BLaER1 treated with 17β-estradiol and CSF1 and Interleukin-3, amounts not matched to agents 10 nM and 100 nM (cell line): ENCODE measurements around the gene LGALS1.
A peak's percentile ranks its signal among the peaks of the same experiment; 100 is the strongest.

ENCODE experiments used
- H3K27ac ChIP-seq, 11 experiments: shearing (Covaris generic); formaldehyde crosslinking; 2 replicates each; pipeline ENCODE4 v1.8.1; 2022
- H3K27me3 ChIP-seq, 11 experiments: shearing (Covaris generic); formaldehyde crosslinking; 2 replicates each; pipeline ENCODE4 v1.8.1; 2022
- H3K36me3 ChIP-seq, 11 experiments: shearing (Covaris generic); formaldehyde crosslinking; 2 replicates each; pipeline ENCODE4 v1.8.1; 2022
- H3K4me1 ChIP-seq, 10 experiments: shearing (Covaris generic); formaldehyde crosslinking; 2 replicates each; pipeline ENCODE4 v1.8.1; 2022
- H3K4me2 ChIP-seq, 11 experiments: shearing (Covaris generic); formaldehyde crosslinking; 2 replicates each; pipeline ENCODE4 v1.8.1; 2022
- H3K4me3 ChIP-seq, 10 experiments: shearing (Covaris generic); formaldehyde crosslinking; 2 replicates each; pipeline ENCODE4 v1.8.1; 2022
- H3K9ac ChIP-seq, 11 experiments: shearing (Covaris generic); formaldehyde crosslinking; 2 replicates each; pipeline ENCODE4 v1.8.1; 2022
- H3K9me3 ChIP-seq, 11 experiments: shearing (Covaris generic); formaldehyde crosslinking; replicated peaks in 1 of 11; 2 replicates each; pipeline ENCODE4 v1.8.1; 2022
- H4K20me1 ChIP-seq, 11 experiments: shearing (Covaris generic); formaldehyde crosslinking; 2 replicates each; pipeline ENCODE4 v1.8.1; 2022
- Cebpa-rat ChIP-seq, 11 experiments: shearing (Covaris generic); IDR thresholded peaks; 2 replicates each; pipeline ENCODE4 v1.8.1; 2022

Gene LGALS1

DNA sequence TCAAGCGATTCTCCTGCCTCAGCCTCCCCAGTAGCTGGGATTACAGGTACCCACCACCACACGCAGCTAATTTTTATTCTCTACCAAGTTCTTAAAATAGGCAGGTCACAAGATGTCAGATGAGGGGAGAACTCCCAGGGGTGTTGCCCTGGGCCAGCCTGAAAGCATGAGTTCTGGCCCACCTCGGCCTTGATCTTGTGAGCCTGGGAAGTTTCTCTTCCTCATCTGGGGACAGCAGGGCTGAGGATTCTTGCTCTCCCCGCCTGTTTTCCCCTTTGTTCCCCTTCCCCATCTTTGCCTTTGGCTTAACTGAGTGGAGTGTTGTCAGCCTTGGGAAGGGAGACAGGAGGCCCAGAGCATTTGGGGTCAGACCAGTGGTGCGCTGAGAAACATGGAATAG, 13.4 kb upstream of the LGALS1 start:
- no peaks in the 10 kb centered on the region for H3K27me3 ChIP-seq
- H3K4me1 ChIP-seq: peaks cover 54 to 64% (median 58%) of the 10 kb centered on the region in 10 experiments
- peaks cover 4 to 82% (median 73%) of the 10 kb centered on the region in 11 experiments; a peak in 21 of 22 replicates for H4K20me1 ChIP-seq
- H3K9ac ChIP-seq: peak overlapping the region in 10 of 11 experiments; percentile 80 to 95 (median 91); a peak in 18 of 22 replicates
- H3K4me2 ChIP-seq: peak overlapping the region; percentile 91 to 100 (median 98)
- H3K36me3 ChIP-seq: peaks cover 20 to 41% (median 29%) of the 10 kb centered on the region in 11 experiments
- no peaks in the 10 kb centered on the region for H3K9me3 ChIP-seq
- TF ChIP-seq Cebpa-rat (IDR thresholded peaks at IDR 0.05): no peak
- peak overlapping the region in 10 of 11 experiments; percentile 17 to 60 (median 53); a peak in 18 of 22 replicates for H3K27ac ChIP-seq
- H3K4me3 ChIP-seq: peak overlapping the region in 3 of 10 experiments; percentile 2 to 34 (median 15); a peak in 2 of 20 replicates

DNA sequence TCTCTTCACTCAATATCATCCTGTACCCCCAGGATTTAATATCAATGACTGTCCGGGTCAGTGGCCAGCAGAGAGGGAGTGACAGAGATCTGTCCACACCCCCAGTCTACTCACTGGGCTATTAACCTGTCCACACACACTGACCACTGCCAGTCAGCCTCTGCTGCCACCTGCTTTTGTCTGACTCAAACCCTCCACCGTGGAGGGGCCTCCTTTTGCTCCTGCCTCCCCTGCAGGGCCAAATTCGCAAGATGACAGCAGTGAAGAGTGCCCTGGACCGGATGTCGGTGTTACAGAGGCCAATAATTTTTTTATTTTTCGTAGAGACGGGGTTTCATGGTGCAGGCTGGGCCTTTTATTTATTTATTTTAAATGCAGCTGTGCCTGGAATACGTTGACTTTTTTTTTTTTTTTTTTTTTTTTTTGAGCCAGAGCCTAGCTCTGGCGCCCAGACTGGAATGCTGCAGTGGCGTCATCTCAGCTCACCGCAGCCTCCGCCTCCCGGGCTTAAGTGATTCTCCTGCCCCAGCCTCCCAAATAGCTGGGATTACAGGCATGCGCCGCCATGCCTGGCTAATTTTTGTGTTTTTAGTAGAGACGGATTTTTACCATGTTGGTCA, 11.8 kb upstream of the LGALS1 start:
- Histone ChIP-seq H3K27ac (peak overlapping the region in 5 of 11 experiments; percentile 7 to 43 (median 14); a peak in 7 of 22 replicates), H3K9ac (peak overlapping the region in 7 of 11 experiments; percentile 6 to 50 (median 31); a peak in 4 of 22 replicates), H3K9me3 (no peaks in the 10 kb centered on the region), H3K4me1 (peaks cover 47 to 58% (median 50%) of the 10 kb centered on the region in 10 experiments), H3K36me3 (peaks cover 27 to 57% (median 41%) of the 10 kb centered on the region in 11 experiments), H3K4me2 (peak overlapping the region; percentile 47 to 100 (median 98)), H4K20me1 (peaks cover 4 to 90% (median 73%) of the 10 kb centered on the region in 11 experiments; a peak in 21 of 22 replicates), H3K27me3 (no peaks in the 10 kb centered on the region), H3K4me3 (no peak overlapping the region)
- no peak for TF ChIP-seq Cebpa-rat (IDR thresholded peaks at IDR 0.05)

DNA sequence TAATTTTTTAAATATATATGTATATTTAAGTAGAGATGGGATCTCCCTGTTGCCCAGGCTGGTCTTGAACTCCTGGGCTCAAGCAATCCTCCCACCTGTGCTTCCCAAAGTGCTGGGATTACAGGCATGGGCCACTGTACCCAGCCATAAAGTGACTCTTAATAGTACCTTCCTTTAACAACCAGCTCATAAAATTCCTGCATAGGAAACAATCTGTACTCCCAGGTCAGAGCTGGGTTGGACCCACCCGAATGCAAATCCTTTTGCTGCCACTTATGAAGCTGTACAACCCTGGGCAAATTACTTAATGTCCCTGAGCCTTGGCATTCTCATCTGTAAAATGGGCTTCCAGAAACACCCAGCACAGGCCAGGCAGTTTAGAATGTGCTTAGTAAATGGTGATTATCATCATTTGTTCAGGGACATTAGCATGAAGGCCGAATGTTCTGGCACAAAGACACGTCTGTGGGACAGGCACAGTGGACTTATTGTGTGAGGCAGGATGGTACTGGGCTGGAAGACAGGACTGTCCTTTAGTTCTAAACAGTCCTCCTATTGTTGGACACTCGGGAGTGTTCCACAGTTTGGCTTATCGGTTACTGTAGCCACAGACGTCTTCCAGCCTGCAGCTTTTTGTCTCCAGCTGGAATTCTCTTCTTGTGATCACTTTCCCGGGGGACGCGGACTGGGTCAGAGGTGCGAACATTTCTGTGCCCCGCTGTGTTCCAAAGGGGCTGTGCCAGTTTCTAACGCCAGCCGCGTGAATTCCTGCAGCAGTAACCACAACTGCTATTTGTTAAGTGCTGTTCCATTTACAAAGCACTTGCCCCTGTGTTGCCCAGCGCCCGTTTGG, 11.0 kb upstream of the LGALS1 start:
- H3K4me2 ChIP-seq: peak overlapping the region in 1 of 11 experiments; percentile 100; a peak in 1 of 22 replicates
- H3K4me3 ChIP-seq: no peak overlapping the region
- H3K4me1 ChIP-seq: peaks cover 45 to 54% (median 48%) of the 10 kb centered on the region in 10 experiments
- peaks cover 27 to 61% (median 45%) of the 10 kb centered on the region in 11 experiments for H3K36me3 ChIP-seq
- no peaks in the 10 kb centered on the region for H3K9me3 ChIP-seq
- peaks cover 4 to 84% (median 67%) of the 10 kb centered on the region in 11 experiments; a peak in 21 of 22 replicates for H4K20me1 ChIP-seq
- H3K9ac ChIP-seq: peak overlapping the region in 1 of 11 experiments; percentile 6; a peak in 3 of 22 replicates
- no peaks in the 10 kb centered on the region for H3K27me3 ChIP-seq
- no peak for TF ChIP-seq Cebpa-rat (IDR thresholded peaks at IDR 0.05)
- H3K27ac ChIP-seq: 0 out of 22 replicates have a peak overlapping the region, but pooled peaks of 1 of the 11 experiments have one; percentile 4

DNA sequence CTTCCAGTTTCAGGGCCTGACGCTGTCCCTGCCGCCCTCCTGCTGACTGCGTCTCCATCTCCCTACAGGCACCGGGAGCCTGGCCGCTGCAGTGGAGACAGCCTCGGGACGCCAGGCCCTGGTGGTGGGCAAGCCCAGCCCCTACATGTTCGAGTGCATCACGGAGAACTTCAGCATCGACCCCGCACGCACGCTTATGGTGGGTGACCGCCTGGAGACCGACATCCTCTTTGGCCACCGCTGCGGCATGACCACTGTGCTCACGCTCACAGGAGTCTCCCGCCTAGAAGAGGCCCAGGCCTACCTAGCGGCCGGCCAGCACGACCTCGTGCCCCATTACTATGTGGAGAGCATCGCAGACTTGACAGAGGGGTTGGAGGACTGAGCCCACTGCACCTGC, 9.9 kb upstream of the LGALS1 start:
- H3K4me1 ChIP-seq: peaks cover 34 to 45% (median 40%) of the 10 kb centered on the region in 10 experiments
- H4K20me1 ChIP-seq: peaks cover 0 to 74% (median 57%) of the 10 kb centered on the region in 11 experiments; a peak in 21 of 22 replicates
- no peak overlapping the region for H3K4me3 ChIP-seq
- no peaks in the 10 kb centered on the region for H3K9me3 ChIP-seq
- H3K4me2 ChIP-seq: no peak overlapping the region
- H3K36me3 ChIP-seq: peaks cover 27 to 66% (median 46%) of the 10 kb centered on the region in 11 experiments
- TF ChIP-seq Cebpa-rat (IDR thresholded peaks at IDR 0.05): no peak
- no peak overlapping the region; a peak in 2 of 22 replicates for H3K9ac ChIP-seq
- 0 out of 22 replicates have a peak overlapping the region, but pooled peaks of 1 of the 11 experiments have one; percentile 9 for H3K27ac ChIP-seq
- H3K27me3 ChIP-seq: no peaks in the 10 kb centered on the region

DNA sequence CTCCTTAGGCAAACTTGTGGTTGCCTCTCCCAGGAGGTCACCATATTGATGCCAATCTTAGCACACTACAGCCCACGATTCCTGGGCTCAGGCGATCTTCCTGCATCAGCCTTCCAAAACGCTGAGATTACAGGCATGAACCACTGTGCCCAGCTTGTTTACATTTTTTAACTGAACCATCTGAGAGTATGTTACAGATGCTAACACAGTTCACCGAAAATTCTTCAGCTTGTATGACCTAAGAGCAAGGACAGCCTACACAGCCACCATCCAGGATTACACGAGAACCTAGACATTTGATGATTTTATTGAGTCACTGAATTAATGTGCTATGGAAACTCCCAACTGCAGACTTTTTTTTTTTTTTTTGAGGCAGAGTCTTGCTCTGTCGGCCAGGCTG, 5.8 kb upstream of the LGALS1 start:
- no peak overlapping the region for H3K4me3 ChIP-seq
- H3K9me3 ChIP-seq: no peaks in the 10 kb centered on the region
- peaks cover 27 to 52% (median 36%) of the 10 kb centered on the region in 11 experiments for H3K36me3 ChIP-seq
- H3K27ac ChIP-seq: no peak overlapping the region
- H3K27me3 ChIP-seq: no peaks in the 10 kb centered on the region
- H4K20me1 ChIP-seq: peaks cover 0 to 33% (median 21%) of the 10 kb centered on the region in 11 experiments; a peak in 17 of 22 replicates
- no peak overlapping the region for H3K9ac ChIP-seq
- H3K4me2 ChIP-seq: no peak overlapping the region
- H3K4me1 ChIP-seq: peaks cover 28 to 47% (median 40%) of the 10 kb centered on the region in 10 experiments
- TF ChIP-seq Cebpa-rat (IDR thresholded peaks at IDR 0.05): no peak

DNA sequence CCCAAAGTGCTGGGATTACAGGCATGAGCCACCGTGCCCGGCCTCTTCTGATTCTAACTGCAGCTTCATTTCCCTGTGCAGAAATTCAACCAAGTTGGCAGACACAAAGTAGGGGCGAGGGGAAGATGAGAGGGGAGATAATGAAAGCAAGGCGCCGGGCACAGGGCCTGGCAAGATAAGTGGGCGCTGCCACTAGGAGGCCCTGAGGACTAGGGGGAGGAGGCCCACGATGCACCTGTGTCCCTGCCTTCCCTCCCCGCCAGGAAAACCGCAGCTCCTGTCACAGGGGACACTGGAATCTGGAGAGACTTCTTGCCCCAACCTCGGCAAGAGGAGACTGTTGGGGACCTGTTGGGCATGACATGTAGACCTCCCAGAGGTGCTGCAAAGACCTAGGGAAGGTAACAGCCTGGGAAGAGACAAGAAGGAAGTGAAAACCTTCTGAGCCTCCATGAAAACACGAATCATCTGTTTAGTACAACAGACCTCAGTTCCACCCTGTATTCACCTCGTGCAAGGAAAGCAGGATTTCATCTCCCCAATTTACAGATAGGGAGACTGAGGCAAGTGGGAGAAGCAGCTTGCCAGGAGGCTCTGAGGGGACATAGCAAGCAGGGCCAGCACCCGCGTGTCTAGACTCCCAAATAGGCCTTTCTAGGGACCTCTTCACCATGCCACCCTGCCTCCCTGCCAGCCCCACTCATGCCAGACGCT, 3.1 kb upstream of the LGALS1 start:
- no peak for TF ChIP-seq Cebpa-rat (IDR thresholded peaks at IDR 0.05)
- H4K20me1 ChIP-seq: peaks cover 0 to 15% (median 0%) of the 10 kb centered on the region in 11 experiments; a peak in 9 of 22 replicates
- no peak overlapping the region for H3K4me3 ChIP-seq
- H3K36me3 ChIP-seq: peaks cover 3 to 24% (median 8%) of the 10 kb centered on the region in 11 experiments; a peak in 19 of 22 replicates
- peak overlapping the region; percentile 59 to 97 (median 79) for H3K4me2 ChIP-seq
- H3K9ac ChIP-seq: peak overlapping the region in 6 of 11 experiments; percentile 7 to 63 (median 24); a peak in 9 of 22 replicates
- H3K9me3 ChIP-seq: no peaks in the 10 kb centered on the region
- no peaks in the 10 kb centered on the region for H3K27me3 ChIP-seq
- peak overlapping the region in 9 of 11 experiments; percentile 1 to 62 (median 35); a peak in 12 of 22 replicates for H3K27ac ChIP-seq
- H3K4me1 ChIP-seq: peaks cover 32 to 68% (median 62%) of the 10 kb centered on the region in 10 experiments

DNA sequence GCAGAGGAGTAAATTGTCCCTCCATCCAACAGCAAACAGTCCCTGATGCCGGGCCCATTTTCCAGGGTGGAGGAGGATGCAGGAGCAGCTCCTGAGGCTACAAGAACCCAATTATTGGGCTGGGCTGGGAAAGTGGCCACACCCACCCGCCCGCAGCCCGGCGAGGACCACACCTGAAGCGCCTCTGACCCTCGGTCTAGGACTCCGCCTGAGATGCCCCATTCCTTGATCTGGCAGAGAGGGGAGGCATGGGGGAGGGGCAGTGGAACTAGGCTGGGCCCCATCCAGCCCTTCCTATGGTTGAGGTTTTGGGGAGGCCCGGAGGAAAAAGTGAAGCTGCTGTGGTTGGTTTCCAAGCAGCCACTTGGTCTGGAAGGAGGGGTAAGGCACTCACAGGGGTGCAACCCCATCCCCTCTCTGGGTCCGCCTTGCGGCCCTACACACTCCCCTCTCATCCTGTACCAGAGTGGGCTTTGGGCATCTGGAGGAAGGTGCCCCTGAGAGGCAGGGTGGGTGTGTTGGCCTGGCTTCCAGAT, 2.4 kb upstream of the LGALS1 start:
- no peaks in the 10 kb centered on the region for H3K27me3 ChIP-seq
- no peaks in the 10 kb centered on the region for H3K9me3 ChIP-seq
- peak overlapping the region in 8 of 11 experiments; percentile 7 to 63 (median 24); a peak in 9 of 22 replicates for H3K9ac ChIP-seq
- H3K27ac ChIP-seq: peak overlapping the region in 9 of 11 experiments; percentile 1 to 62 (median 35); a peak in 13 of 22 replicates
- H3K4me2 ChIP-seq: peak overlapping the region; percentile 59 to 97 (median 79)
- H3K36me3 ChIP-seq: peaks cover under 1 to 18% (median 7%) of the 10 kb centered on the region in 11 experiments; a peak in 20 of 22 replicates
- TF ChIP-seq Cebpa-rat (IDR thresholded peaks at IDR 0.05): no peak
- peaks cover 0 to 21% (median 0%) of the 10 kb centered on the region in 11 experiments; a peak in 10 of 22 replicates for H4K20me1 ChIP-seq
- no peak overlapping the region for H3K4me3 ChIP-seq
- H3K4me1 ChIP-seq: peaks cover 38 to 75% (median 67%) of the 10 kb centered on the region in 10 experiments
